HG02840 (cell line): ENCODE data around the gene CFAP77.
"Not testable (repeated sequence)": the region's sequence is repeated elsewhere in the genome, so short reads cannot be mapped to it uniquely, and the experiment has no call there.

Experiments
- ATAC-seq: cut with Tn5 transposase; IDR thresholded peaks from one replicate; pipeline ENCODE4 v1.9.1; 2021; ENCODE audit warnings: mild to moderate bottlenecking, moderate library complexity, moderate number of reproducible peaks; ENCODE audit not compliant: unreplicated experiment, low FRiP score

Gene CFAP77

DNA sequence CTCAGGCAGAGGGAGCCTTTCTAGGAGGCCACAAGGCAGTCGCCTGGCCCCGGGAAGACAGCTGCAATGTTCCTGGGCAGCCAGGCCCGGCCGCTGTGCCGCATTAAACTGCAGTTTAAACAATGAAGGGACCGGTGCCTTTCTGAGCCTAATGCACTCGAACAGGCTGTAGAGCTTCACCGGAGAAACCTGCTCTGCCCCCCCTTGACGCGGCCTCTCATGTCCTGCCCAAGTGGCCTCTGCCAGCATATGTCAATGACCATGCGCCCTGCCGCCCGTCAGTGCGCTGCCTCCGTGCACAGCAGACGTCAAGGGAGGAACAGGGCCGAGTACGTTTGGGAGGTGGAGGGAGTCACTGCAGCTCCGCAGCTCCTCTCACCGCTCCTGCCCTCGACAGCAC, 133.9 kb downstream of the CFAP77 start:
- ATAC-seq: no peak

DNA sequence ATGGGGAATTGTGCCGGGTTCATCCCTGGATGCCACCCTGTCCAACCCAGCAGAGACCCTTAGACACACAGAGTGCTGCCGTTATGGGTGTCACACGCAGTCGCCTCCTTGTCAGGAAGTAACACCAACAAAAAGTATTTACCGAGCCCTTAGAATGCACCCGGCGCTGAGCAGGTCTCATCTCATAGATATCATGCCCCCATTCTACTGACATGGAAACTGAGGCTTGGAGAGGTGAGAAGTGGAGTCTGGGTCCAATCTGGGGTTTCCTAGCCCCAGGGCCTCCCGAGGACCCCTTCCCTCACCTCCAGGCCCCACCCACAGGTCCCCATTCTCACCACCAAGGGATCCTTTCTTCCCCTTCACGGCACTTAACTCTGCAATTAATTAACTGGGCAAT, 135.6 kb downstream of the CFAP77 start:
- ATAC-seq: no peak

DNA sequence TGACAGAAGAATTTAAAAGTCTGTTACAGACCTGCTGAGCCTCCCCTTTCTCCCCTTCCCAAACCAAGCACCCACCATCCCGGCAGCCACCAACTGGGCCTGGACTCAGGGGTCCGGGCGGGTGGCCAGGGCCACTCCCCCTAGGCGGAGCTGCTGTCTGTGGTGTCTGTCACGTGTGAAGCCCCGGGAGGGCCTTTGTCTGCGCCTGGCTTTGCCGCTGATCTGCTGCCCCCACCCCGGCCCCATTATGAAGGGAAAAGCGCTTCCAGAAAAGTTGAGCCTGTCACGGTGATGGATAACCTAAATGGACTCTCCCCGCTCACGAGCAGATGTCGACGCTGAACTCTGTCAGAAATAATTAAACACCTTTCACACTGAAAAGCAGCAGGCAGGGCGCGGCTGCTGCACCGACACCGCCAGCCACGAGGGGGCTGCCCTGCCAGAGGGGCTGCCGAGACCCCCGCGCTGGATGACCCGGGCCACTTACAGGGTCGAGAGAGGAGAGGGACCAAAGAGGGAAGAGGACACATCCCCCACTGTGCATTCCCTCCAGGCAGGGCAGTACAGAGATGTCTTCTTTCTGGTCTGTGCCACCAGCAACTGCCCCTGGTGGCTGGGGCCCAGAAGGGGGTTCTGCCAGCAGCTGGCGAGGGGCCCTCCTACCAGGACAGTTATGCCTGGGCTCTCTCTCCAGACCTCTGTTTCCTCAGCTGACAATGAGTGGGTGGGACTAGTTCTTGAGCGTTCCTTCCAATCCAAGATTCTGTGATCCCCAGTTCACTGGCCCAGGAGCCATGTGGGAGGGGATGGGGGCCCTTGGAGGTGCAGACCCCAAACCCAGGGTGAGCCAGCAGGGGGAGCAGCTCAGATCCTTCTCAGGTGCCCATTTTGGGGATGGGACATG, 136.4 kb downstream of the CFAP77 start:
- ATAC-seq: no peak

DNA sequence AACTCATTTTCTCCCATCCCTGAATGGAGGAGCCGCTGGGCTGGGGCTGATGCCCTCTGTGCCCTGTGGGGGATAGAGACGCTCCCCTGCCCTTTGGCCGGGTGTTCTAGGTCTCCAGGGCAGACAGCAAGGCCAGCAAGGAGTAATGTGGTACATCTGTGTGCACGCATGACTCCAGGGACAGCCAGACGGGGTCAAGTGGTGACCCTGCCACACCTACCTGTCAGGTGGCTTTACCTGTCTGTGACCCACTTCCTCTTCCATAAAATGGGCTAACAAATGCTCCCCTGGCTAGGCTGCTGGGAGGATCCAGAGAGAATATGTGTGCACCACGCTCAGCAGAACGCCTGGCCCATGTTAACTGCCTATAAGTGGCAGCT, 137.0 kb downstream of the CFAP77 start:
- ATAC-seq: no peak

DNA sequence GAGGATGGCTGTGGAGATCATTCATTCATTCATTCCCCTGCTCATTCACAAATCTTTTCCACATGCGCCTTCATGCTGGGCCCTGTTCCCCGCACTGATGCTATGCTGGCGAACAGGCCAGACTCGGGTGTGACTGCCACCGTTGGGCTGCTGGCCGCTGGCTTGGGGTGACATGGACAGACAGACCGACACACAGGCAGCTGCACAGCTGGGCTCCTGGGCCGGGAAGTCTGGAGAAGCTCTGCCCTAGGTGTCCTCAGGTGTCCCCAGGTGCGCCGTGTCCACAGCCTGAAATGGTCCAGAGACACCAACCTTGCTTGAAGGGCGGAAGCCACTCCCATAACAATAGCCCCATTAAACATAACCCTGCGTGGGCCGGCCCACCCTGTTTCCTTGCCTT, 137.4 kb downstream of the CFAP77 start:
- ATAC-seq: no peak

DNA sequence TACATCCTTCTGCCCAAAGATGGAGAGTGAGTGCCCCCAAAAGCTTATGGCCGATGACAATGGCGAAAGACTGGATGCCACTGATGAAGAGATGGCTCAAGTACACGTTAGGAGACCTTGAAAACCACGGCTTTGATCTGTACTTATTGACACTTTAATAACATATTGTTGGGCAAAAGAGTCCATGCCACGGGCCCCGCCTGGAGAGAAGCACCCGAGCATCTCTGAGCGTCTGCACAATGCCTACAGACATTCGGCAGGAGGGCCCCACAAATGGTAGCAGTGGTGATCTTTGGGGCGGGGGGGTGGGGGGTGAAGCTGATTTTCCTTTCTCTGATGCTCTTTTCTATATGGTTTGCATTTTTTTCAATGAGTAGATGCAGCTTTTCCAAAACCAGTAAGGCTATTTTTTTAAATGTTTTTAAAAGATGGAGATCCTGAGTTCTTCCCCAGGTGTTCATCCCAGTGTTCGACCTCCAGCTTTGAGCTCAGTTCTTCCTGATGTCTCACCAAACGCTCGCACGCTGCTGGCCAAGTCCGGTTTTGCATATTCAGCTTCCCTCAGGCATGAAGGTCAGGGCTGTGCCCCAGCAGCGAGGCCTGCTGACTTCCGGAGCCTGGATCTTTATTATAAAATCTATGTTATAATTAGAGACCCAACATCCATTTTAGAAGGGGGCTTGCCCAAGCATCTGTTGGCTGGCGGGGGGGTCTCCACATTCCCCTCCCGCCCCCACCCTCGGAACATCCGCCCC, 138.1 kb downstream of the CFAP77 start:
- no peak for ATAC-seq

GRCh38 chr9:132548751-132549640, 139.0 kb downstream of the CFAP77 start:
- no peak for ATAC-seq

- no peak for ATAC-seq
Measured at GRCh38 chr9:132551556-132551955, 141.5 kb downstream of the CFAP77 start.

- no peak for ATAC-seq
Measured at GRCh38 chr9:132552041-132552440, 142.0 kb downstream of the CFAP77 start.

- ATAC-seq: no peak
Measured at GRCh38 chr9:132554755-132555154, 144.7 kb downstream of the CFAP77 start.

- ATAC-seq: no peak
Measured at GRCh38 chr9:132555528-132555927, 145.5 kb downstream of the CFAP77 start.

GRCh38 chr9:132556235-132556634, 146.2 kb downstream of the CFAP77 start:
- ATAC-seq: no peak

DNA sequence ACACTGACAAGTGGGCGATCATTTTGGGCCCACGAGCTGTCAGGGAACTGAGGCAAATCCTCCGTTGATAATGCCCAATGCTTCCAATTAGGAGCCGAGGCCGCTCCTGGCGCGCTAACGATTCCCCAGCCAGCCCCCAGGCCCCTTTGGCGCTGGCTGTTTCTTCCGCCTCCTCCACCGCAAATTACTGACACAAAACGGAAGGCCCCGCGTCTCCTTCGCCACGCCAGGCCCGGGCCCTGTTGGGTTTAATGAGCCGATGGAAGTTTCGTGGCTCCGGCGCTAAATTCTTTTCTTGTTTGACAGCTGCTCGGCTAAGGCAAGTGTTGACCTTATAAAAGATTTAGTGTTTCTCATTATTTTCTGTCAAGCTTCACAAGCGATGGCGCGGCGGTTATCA, 146.7 kb downstream of the CFAP77 start:
- no peak for ATAC-seq

- ATAC-seq: no peak
Measured at GRCh38 chr9:132557159-132557558, 147.1 kb downstream of the CFAP77 start.

DNA sequence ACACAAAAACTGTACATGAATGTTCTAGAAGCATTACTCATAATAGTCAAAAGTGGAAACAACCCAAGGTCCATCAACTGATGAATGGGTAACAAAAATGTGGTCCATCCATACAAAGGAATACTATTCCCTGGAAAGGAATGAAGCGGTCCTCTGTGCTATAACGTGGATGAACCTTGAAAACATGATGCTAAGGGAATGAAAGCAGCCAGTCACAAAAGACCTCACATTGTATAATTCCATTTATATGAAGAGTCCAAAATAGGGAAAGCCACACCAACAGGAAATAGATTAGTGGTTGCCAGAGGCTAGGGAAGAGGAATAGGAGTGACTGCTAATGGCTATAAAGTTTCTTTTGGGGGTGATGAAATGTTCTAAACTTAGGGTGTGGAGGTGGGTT, 149.7 kb downstream of the CFAP77 start:
- no peak for ATAC-seq

GRCh38 chr9:132560616-132561202, 150.7 kb downstream of the CFAP77 start:
- ATAC-seq: no peak

- no peak for ATAC-seq
Measured at GRCh38 chr9:132562306-132562573, 152.2 kb downstream of the CFAP77 start.

DNA sequence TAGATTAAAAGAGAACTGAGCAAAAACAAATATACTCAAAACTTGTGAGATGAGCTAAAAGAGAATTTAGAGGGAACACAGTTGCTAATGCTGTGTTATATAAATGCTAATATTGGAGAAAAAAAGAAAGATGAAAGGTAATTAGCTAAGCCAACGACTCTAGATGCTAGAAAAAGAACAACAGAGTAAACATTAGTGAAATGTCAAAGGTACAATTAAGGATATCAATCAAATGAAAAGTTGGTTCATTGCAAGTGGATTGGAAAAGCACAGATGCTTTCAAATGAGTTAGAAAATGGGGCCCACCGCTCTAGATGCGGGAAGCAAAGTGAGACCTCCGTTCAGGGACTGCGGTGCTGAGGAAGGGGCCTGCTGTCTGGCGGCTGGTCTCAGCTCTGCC, 154.5 kb downstream of the CFAP77 start:
- no peak for ATAC-seq

DNA sequence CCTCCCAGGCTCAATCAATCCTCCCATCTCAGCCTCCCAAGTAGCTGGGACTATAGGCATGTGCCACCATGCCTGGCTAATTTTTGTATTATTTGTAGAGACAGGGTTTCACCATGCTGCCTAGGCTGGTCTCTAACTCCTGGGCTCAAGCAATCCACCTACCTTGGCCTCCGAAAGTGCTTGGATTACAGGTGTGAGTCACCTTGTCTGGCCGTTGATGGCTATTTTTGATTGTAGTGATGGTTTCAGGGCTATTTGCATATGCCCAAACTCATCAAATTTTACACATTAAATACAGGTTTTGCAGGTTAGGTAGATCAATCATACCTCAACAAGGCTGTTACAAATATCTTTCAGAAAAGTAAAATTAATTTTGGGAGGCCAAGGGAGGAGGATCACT, 158.8 kb downstream of the CFAP77 start:
- not testable (repeated sequence) for ATAC-seq

GRCh38 chr9:132571806-132572600, 162.0 kb downstream of the CFAP77 start:
- no peak for ATAC-seq
